SU-DHL-6 (cell line): ENCODE measurements around the gene EDARADD.
A peak's percentile ranks its signal among the peaks of the same experiment; 100 is the strongest.

Experiments used
- H2AFZ ChIP-seq: fragments of 200-600 bp; sonication (generic); 2 replicates; pipeline ENCODE4 v1.6.1; 2014; ENCODE audit warnings: low read depth, mild to moderate bottlenecking, moderate library complexity, mixed read lengths, antibody characterized with exemption, low read length; ENCODE audit not compliant: severe bottlenecking
- H3F3A ChIP-seq: fragments of 200-600 bp; shearing (Covaris generic); 2 replicates; pipeline ENCODE4 v1.6.0; 2016; ENCODE audit warnings: antibody characterized with exemption, mild to moderate bottlenecking; ENCODE audit not compliant: insufficient read depth
- H3K27ac ChIP-seq: fragments of 200-600 bp; sonication (generic); 2 replicates; pipeline ENCODE4 v1.5.1; 2016; ENCODE audit warnings: low read depth, mild to moderate bottlenecking, low read length, moderate library complexity, mixed read lengths
- H3K27me3 ChIP-seq: fragments of 200-600 bp; sonication (generic), shearing (Covaris generic); 2 replicates; pipeline ENCODE4 v1.6.0; 2014; ENCODE audit warnings: mild to moderate bottlenecking, low read length
- H3K36me3 ChIP-seq: fragments of 200-600 bp; sonication (generic); 2 replicates; pipeline ENCODE4 v1.6.1; 2014; ENCODE audit warnings: mild to moderate bottlenecking, low read length, mixed read lengths
- H3K4me2 ChIP-seq: fragments of 300-600, 200-600 bp; shearing (Covaris generic), sonication (generic); 2 replicates; pipeline ENCODE4 v1.6.0; 2014; ENCODE audit warnings: low read length, low read depth, mild to moderate bottlenecking; ENCODE audit not compliant: poor library complexity, severe bottlenecking
- H3K4me3 ChIP-seq: fragments of 200-600 bp; sonication (generic); 2 replicates; pipeline ENCODE4 v1.5.1; 2014; ENCODE audit warnings: antibody characterized with exemption, low read length, mild to moderate bottlenecking, mixed read lengths; ENCODE audit not compliant: insufficient read depth, poor library complexity, severe bottlenecking
- H3K79me2 ChIP-seq: fragments of 200-600 bp; sonication (generic); 2 replicates; pipeline ENCODE4 v1.6.1; 2014; ENCODE audit warnings: mild to moderate bottlenecking, low read length, moderate library complexity; ENCODE audit not compliant: insufficient read depth
- H3K9ac ChIP-seq: fragments of 200-600 bp; sonication (generic); 2 replicates; pipeline ENCODE4 v1.7.0; 2014; ENCODE audit warnings: mild to moderate bottlenecking, low read length
- H3K9me2 ChIP-seq: fragments of 200-600 bp; sonication (generic); replicated peaks from 2 replicates; pipeline ENCODE4 v1.6.1; 2014; ENCODE audit warnings: low read length; ENCODE audit not compliant: insufficient read depth
- H3K9me3 ChIP-seq: fragments of 200-600 bp; sonication (generic); 2 replicates; pipeline ENCODE4 v1.6.1; 2014; ENCODE audit warnings: low read length, mixed read lengths; ENCODE audit not compliant: insufficient read depth
- H4K20me1 ChIP-seq: fragments of 200-600 bp; sonication (generic); 2 replicates; pipeline ENCODE4 v1.6.1; 2014; ENCODE audit warnings: low read depth, mild to moderate bottlenecking, antibody characterized with exemption, low read length, moderate library complexity, mixed read lengths
- CTCF ChIP-seq: fragments of 200-600 bp; sonication (generic); IDR thresholded peaks from one replicate; pipeline ENCODE4 v1.5.1; 2017; ENCODE audit warnings: antibody characterized with exemption, mild to moderate bottlenecking, low read length, moderate library complexity; ENCODE audit not compliant: insufficient read depth, poor library complexity, severe bottlenecking
- EZH2phosphoT487 ChIP-seq: fragments of 200-600 bp; sonication (generic), shearing (Covaris generic); conservative IDR thresholded peaks from 2 replicates; pipeline ENCODE4 v1.6.1; 2018; ENCODE audit warnings: mild to moderate bottlenecking, antibody characterized with exemption, low read length, moderate library complexity, mixed read lengths

EDARADD gene

GRCh38 chr1:236522937-236523703 is 129.0 kb downstream of the EDARADD start:
- H3K9me2 ChIP-seq = no peaks in the 10 kb centered on the region
- no peaks in the 10 kb centered on the region for H3K27me3 ChIP-seq
- H3F3A ChIP-seq = no peaks in the 10 kb centered on the region
- peak overlapping the region; percentile 99 for H3K4me2 ChIP-seq
- H3K9ac ChIP-seq = peak overlapping the region; percentile 51; the same call in 1 of the 2 replicates
- no peak overlapping the region for H3K27ac ChIP-seq
- peak overlapping the region; percentile 94 for H2AFZ ChIP-seq
- H4K20me1 ChIP-seq = no peaks in the 10 kb centered on the region
- H3K9me3 ChIP-seq = no peaks in the 10 kb centered on the region
- H3K79me2 ChIP-seq = no peaks in the 10 kb centered on the region
- H3K36me3 ChIP-seq = no peaks in the 10 kb centered on the region
- TF ChIP-seq CTCF (no peak), EZH2phosphoT487 (no peak)
- no peak overlapping the region for H3K4me3 ChIP-seq

GRCh38 chr1:236523704-236524141 is 129.6 kb downstream of the EDARADD start, which contains the start of gene LGALS8:
LGALS8 (plus strand) TSS chr1:236523982; CDS start chr1:236526071, 2,089 bp downstream.
- no peaks in the 10 kb centered on the region for H3K27me3 ChIP-seq
- H3K9ac ChIP-seq = peak within 1 kb of the TSS; percentile 51
- H3K79me2 ChIP-seq = no peaks in the 10 kb centered on the region
- no peak for TF ChIP-seq CTCF
- TF ChIP-seq EZH2phosphoT487 = no peak
- no peak within 1 kb of the TSS for H3K27ac ChIP-seq
- no peaks in the 10 kb centered on the region for H3K9me3 ChIP-seq
- H4K20me1 ChIP-seq = no peaks in the 10 kb centered on the region
- H3K4me2 ChIP-seq = peak within 1 kb of the TSS; percentile 99
- no peaks in the 10 kb centered on the region for H3F3A ChIP-seq
- no peaks in the 10 kb centered on the region for H3K9me2 ChIP-seq
- H2AFZ ChIP-seq = peak within 1 kb of the TSS; percentile 94
- H3K4me3 ChIP-seq = peak within 1 kb of the TSS; percentile 78
- no peaks in the 10 kb centered on the region for H3K36me3 ChIP-seq

- Histone ChIP-seq H3K9me2 (no peaks in the 10 kb centered on the region), H3K27ac (no peak overlapping the region), H3K36me3 (no peaks in the 10 kb centered on the region), H4K20me1 (no peaks in the 10 kb centered on the region), H3K27me3 (no peaks in the 10 kb centered on the region), H3K79me2 (no peaks in the 10 kb centered on the region), H3K9me3 (no peaks in the 10 kb centered on the region), H3K4me3 (peak overlapping the region; percentile 78), H3K4me2 (peak overlapping the region; percentile 99), H2AFZ (peak overlapping the region; percentile 94), H3K9ac (peak overlapping the region; percentile 51), H3F3A (no peaks in the 10 kb centered on the region)
- TF ChIP-seq EZH2phosphoT487 = no peak
- no peak for TF ChIP-seq CTCF
Observed at GRCh38 chr1:236524142-236524894, 130.2 kb downstream of the EDARADD start.
